Left lung (tissue), 10 donors: ENCODE results near the gene RETN. TPM values are rescaled to one million over a fixed set of nuclear protein-coding genes. Genes with fewer than 3 reads are reported as not detected.

Source experiments
- ATAC-seq: fragments of 200-7000 bp; cut with Tn5 transposase; one replicate; pipeline ENCODE4 v1.9.1; 2020; ENCODE audit warnings: moderate library complexity
- DNase-seq, 4 donors: peaks; one replicate each; pipeline ENCODE4 v3.0.0-alpha.2; 2013 to 2020
- H3K27ac ChIP-seq, 2 donors: fragments of 200-600 bp; sonication (generic) in 1 of 2; one replicate each; pipeline versions ENCODE4 v1.5.0 to v1.8.0; 2020 to 2021
- H3K27me3 ChIP-seq, 2 donors: fragments of 200-600 bp; sonication (generic) in 1 of 2; one replicate each; pipeline versions ENCODE4 v1.5.0 to v1.8.0; 2020 to 2021
- H3K36me3 ChIP-seq, 2 donors: fragments of 200-600 bp; sonication (generic) in 1 of 2; one replicate each; pipeline versions ENCODE4 v1.5.0 to v1.8.0; 2020 to 2021
- H3K4me1 ChIP-seq, 2 donors: fragments of 200-600 bp; one replicate each; pipeline ENCODE4 v1.8.0; 2021
- H3K4me3 ChIP-seq, 2 donors: fragments of 200-600 bp; sonication (generic) in 1 of 2; one replicate each; pipeline versions ENCODE4 v1.5.0 to v1.8.0; 2020 to 2021; ENCODE audit warnings: mild to moderate bottlenecking in 1 of 2
- H3K9me3 ChIP-seq, 2 donors: fragments of 200-600 bp; sonication (generic) in 1 of 2; one replicate each; pipeline versions ENCODE4 v1.5.0 to v1.8.0; 2020 to 2021
- intact Hi-C, 2 donors: fragments of 100-400 bp; cut with DNase I; formaldehyde crosslinking; loops; one replicate each; pipeline versions ENCODE4 v1.11.2 to v1.14.2; 2022
- polyA plus RNA-seq, 6 donors: library from polyadenylated mRNA; unstranded; fragments of 120-200 nt; gene quantifications; one replicate each; pipeline ENCODE4 v1.2.1, GENCODE V29; 2013; ENCODE audit not compliant: insufficient read length in 6 of 6
- total RNA-seq, 2 donors: library from RNA; stranded (reverse); fragmentation: NEBNext Ultra II Directional; extraction: Animal tissue kit (Norgen Biotek cat#: 25700); gene quantifications; one replicate each; pipeline ENCODE4 v1.2.1, GENCODE V29; 2021
- TF ChIP-seq, protein P1 (sequence below), 2 donors: fragments of 200-600 bp; sonication (generic) in 1 of 2; IDR thresholded peaks; one replicate each; pipeline versions ENCODE4 v1.5.0 to v1.8.0; 2021; ENCODE audit warnings: antibody characterized with exemption in 2 of 2
- donor health status: DM: no; HTN: yes; CAD: no.
- donor health status: DM: no; HTN: no; CAD: no.

The RETN gene
- total and polyA plus RNA-seq, 8 donors, result 1.2 to 22.4 (median 2.3) TPM

DNA sequence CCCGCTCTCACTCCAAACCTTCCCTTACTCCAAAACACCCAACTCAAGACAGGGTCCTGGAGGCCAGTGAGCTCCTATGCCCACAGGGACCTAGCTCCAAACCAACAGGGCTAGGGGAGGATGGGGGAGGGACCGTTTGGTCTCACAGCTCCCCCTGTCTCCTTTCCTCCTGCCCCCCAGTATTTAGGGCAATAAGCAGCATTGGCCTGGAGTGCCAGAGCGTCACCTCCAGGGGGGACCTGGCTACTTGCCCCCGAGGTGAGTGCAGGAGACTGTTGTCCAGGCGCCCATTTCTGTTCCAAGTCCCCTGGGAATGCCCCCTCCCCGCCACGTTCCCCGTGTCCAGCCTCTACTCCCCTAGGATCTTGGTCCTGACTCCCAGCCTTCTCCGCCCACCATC, 792 bp downstream of the RETN start:
- Histone ChIP-seq H3K4me1 (peaks cover 0 to 29% of the 10 kb centered on the region in 2 donors), H3K27ac (peak overlapping the region in 1 of 2 donors; percentile 82), H3K9me3 (peaks cover 0 to 1% of the 10 kb centered on the region in 2 donors), H3K36me3 (no peaks in the 10 kb centered on the region), H3K27me3 (peaks cover 0 to 41% of the 10 kb centered on the region in 2 donors), H3K4me3 (peak overlapping the region in 1 of 2 donors; percentile 33)
- ATAC-seq, result no peak
- no peak for DNase-seq
- TF ChIP-seq, protein P1, sequence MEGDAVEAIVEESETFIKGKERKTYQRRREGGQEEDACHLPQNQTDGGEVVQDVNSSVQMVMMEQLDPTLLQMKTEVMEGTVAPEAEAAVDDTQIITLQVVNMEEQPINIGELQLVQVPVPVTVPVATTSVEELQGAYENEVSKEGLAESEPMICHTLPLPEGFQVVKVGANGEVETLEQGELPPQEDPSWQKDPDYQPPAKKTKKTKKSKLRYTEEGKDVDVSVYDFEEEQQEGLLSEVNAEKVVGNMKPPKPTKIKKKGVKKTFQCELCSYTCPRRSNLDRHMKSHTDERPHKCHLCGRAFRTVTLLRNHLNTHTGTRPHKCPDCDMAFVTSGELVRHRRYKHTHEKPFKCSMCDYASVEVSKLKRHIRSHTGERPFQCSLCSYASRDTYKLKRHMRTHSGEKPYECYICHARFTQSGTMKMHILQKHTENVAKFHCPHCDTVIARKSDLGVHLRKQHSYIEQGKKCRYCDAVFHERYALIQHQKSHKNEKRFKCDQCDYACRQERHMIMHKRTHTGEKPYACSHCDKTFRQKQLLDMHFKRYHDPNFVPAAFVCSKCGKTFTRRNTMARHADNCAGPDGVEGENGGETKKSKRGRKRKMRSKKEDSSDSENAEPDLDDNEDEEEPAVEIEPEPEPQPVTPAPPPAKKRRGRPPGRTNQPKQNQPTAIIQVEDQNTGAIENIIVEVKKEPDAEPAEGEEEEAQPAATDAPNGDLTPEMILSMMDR (IDR thresholded peaks at IDR 0.05), result no peak
- intact Hi-C loops, result no loop called here

DNA sequence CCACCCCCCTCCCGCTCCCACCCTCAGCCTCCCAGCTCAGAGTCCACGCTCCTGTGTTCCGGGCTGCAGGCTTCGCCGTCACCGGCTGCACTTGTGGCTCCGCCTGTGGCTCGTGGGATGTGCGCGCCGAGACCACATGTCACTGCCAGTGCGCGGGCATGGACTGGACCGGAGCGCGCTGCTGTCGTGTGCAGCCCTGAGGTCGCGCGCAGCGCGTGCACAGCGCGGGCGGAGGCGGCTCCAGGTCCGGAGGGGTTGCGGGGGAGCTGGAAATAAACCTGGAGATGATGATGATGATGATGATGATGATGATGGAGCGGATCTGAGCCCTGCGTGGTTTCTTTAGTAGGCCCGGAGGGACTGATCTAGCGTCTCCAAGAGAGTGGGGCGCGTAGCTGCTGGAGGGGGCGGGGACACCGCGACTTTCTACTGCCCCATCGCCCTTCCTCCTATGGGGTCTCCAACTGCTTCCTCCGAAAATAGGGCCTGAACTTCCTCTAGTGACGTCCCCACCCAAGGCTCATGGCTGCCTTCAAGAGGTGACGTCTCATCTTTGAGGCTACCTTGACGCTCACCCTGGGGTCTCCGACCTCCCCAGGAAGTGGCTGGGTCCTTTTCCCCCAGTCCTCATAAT, 1.4 kb downstream of the RETN start:
- Histone ChIP-seq H3K27me3 (peaks cover 0 to 41% of the 10 kb centered on the region in 2 donors), H3K4me1 (peaks cover 0 to 35% of the 10 kb centered on the region in 2 donors), H3K9me3 (peaks cover 0 to 1% of the 10 kb centered on the region in 2 donors), H3K36me3 (no peaks in the 10 kb centered on the region), H3K27ac (peak overlapping the region in 1 of 2 donors; percentile 82), H3K4me3 (peak overlapping the region in 1 of 2 donors; percentile 33)
- DNase-seq (peak in 3 of 4 donors; percentile 20 to 94 (median 67)), ATAC-seq (peak; percentile 60)
- intact Hi-C loops, result no loop called here
- TF ChIP-seq, protein P1 (IDR thresholded peaks at IDR 0.05), result no peak

DNA sequence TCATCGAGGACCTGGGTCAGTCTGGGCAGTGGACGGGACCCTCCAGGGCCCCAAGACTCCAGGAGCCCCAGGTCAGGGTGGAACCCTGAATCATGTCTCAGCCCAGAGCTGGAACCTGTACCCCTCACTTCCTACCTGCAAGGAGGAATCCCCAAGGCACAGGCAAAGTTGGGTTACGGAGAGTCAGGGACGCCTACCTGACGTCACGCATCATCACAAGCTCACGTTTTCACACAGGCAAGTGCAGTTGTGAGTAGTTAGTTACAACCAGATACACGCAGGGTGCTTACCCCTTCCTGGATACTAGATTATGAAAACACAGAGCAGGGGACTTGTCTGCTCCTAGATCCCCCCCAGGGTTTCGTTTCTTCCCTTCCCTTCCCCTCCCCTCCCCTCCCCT, 1.9 kb downstream of the RETN start:
- no peaks in the 10 kb centered on the region for H3K36me3 ChIP-seq
- H3K27me3 ChIP-seq, result peaks cover 0 to 41% of the 10 kb centered on the region in 2 donors
- TF ChIP-seq, protein P1 (IDR thresholded peaks at IDR 0.05), result no peak
- peaks cover 0 to 40% of the 10 kb centered on the region in 2 donors for H3K4me1 ChIP-seq
- DNase-seq (no peak), ATAC-seq (no peak)
- intact Hi-C loops, result no loop called here
- peak overlapping the region in 1 of 2 donors; percentile 33 for H3K4me3 ChIP-seq
- peak overlapping the region in 1 of 2 donors; percentile 82 for H3K27ac ChIP-seq
- H3K9me3 ChIP-seq, result peaks cover 0 to 1% of the 10 kb centered on the region in 2 donors

DNA sequence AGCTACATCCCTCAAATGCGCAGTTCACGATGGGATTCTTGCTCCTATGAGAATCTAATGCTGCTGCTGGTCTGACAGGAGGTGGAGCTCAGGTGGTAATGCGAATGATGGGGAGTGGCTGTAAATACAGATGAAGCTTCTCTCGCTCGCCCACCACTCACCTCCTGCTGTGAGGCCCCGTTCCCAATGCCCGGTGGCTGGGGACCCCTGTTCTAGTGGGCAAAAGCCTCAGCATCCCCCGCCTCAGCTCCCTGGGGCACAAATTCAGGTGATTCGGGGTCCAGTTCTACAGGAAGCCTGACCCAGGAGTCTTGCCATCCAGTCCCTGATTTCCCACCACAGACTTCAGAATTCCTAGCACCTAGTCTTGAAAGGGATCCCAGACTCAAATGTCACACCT, 3.7 kb downstream of the RETN start:
- Histone ChIP-seq H3K9me3 (peaks cover 0 to 1% of the 10 kb centered on the region in 2 donors), H3K27ac (peak overlapping the region in 1 of 2 donors; percentile 98), H3K36me3 (no peaks in the 10 kb centered on the region), H3K27me3 (peaks cover 0 to 57% of the 10 kb centered on the region in 2 donors), H3K4me3 (no peak overlapping the region), H3K4me1 (peaks cover 0 to 41% of the 10 kb centered on the region in 2 donors)
- TF ChIP-seq, protein P1 (IDR thresholded peaks at IDR 0.05), result no peak
- intact Hi-C loops, result no loop called here
- no peak for DNase-seq
- no peak for ATAC-seq
